CD14-positive monocyte (primary cell): ENCODE data around the gene RGS13. TPM values are rescaled to one million over a fixed set of nuclear protein-coding genes. Genes with fewer than 3 reads are reported as not detected.

ENCODE experiments used
- DNase-seq, 3 donors: peaks; one replicate each; pipeline ENCODE4 v3.0.0-alpha.2; 2011 to 2022
- H2AFZ ChIP-seq: 2 replicates; pipeline ENCODE4 v1.6.0; 2012; ENCODE audit warnings: mild to moderate bottlenecking, low read depth, low read length, inconsistent platforms; ENCODE audit not compliant: insufficient read depth, poor library complexity, severe bottlenecking
- H3K27ac ChIP-seq, 2 donors: 1 replicate in 1 of 2; 2 replicates in 1 of 2; pipeline ENCODE4 v1.5.1; 2012 to 2013; ENCODE audit warnings: low read length in 2 of 2, control low read depth in 1 of 2, inconsistent platforms in 1 of 2, low read depth in 1 of 2, mild to moderate bottlenecking in 1 of 2
- H3K27me3 ChIP-seq, 2 donors: one replicate each; pipeline versions ENCODE4 v1.6.0 to v1.6.1; 2011 to 2013; ENCODE audit warnings: low read length in 2 of 2; ENCODE audit not compliant: control insufficient read depth in 2 of 2, insufficient read depth in 2 of 2
- H3K36me3 ChIP-seq, 2 donors: replicated peaks in 1 of 2; 1 replicate in 1 of 2; 2 replicates in 1 of 2; pipeline versions ENCODE4 v1.5.1 to v1.6.1; 2012 to 2013; ENCODE audit warnings: low read length in 2 of 2, control low read depth in 1 of 2, inconsistent platforms in 1 of 2, mild to moderate bottlenecking in 1 of 2; ENCODE audit not compliant: insufficient read depth in 2 of 2, control insufficient read depth in 1 of 2
- H3K4me1 ChIP-seq, 2 donors: 1 replicate in 1 of 2; 2 replicates in 1 of 2; pipeline versions ENCODE4 v1.5.1 to v1.6.1; 2012 to 2013; ENCODE audit warnings: low read length in 2 of 2, control low read depth in 1 of 2, inconsistent platforms in 1 of 2, mild to moderate bottlenecking in 1 of 2, moderate library complexity in 1 of 2; ENCODE audit not compliant: insufficient read depth in 2 of 2, control insufficient read depth in 1 of 2
- H3K4me2 ChIP-seq: replicated peaks from 2 replicates; pipeline ENCODE3; 2012; ENCODE audit warnings: low read length, moderate library complexity, mild to moderate bottlenecking; ENCODE audit not compliant: poor library complexity, severe bottlenecking; ENCODE audit errors: extremely low read depth
- H3K4me3 ChIP-seq, 3 experiments: fragments of 200-600 bp in 1 of 3; sonication (generic) in 1 of 3; replicated peaks in 1 of 3; 1 replicate in 2 of 3; 2 replicates in 1 of 3; pipeline ENCODE4 v1.5.1; 2011 to 2013; ENCODE audit warnings: low read length in 3 of 3, mild to moderate bottlenecking in 3 of 3, control low read depth in 2 of 3, low read depth in 2 of 3, inconsistent platforms in 1 of 3, moderate library complexity in 1 of 3
- H3K79me2 ChIP-seq: 2 replicates; pipeline ENCODE4 v1.6.0; 2012; ENCODE audit warnings: mild to moderate bottlenecking, control low read depth, inconsistent platforms, low read length, moderate library complexity; ENCODE audit not compliant: insufficient read depth
- H3K9ac ChIP-seq: 2 replicates; pipeline ENCODE4 v1.6.0; 2017; ENCODE audit warnings: low read length, mild to moderate bottlenecking; ENCODE audit not compliant: insufficient read depth, poor library complexity, severe bottlenecking
- H3K9me3 ChIP-seq, 2 donors: replicated peaks in 1 of 2; 1 replicate in 1 of 2; 2 replicates in 1 of 2; pipeline versions ENCODE4 v1.5.1 to v1.6.1; 2012 to 2013; ENCODE audit warnings: low read length in 2 of 2, control low read depth in 1 of 2; ENCODE audit not compliant: control insufficient read depth in 1 of 2, insufficient read depth in 1 of 2
- H4K20me1 ChIP-seq: 2 replicates; pipeline ENCODE4 v1.6.0; 2012; ENCODE audit warnings: mild to moderate bottlenecking, low read length, control low read depth, moderate library complexity; ENCODE audit not compliant: insufficient read depth
- H3K27ac Mint-ChIP-seq, 7 donors: one replicate each; pipeline ENCODE4 v1.8.0; 2020; ENCODE audit warnings: mild to moderate bottlenecking in 7 of 7, mixed read lengths in 7 of 7, moderate library complexity in 6 of 7, inconsistent platforms in 2 of 7
- H3K27me3 Mint-ChIP-seq, 3 donors: one replicate each; pipeline ENCODE4 v1.8.0; 2021 to 2022; ENCODE audit warnings: low read depth in 3 of 3, mild to moderate bottlenecking in 3 of 3, mixed read lengths in 3 of 3, moderate library complexity in 3 of 3, inconsistent platforms in 1 of 3
- H3K36me3 Mint-ChIP-seq, 2 donors: one replicate each; pipeline ENCODE4 v1.8.0; 2020; ENCODE audit warnings: mixed read lengths in 2 of 2, inconsistent platforms in 1 of 2, mild to moderate bottlenecking in 1 of 2
- H3K4me1 Mint-ChIP-seq: one replicate; pipeline ENCODE4 v1.8.0; 2020; ENCODE audit warnings: mild to moderate bottlenecking, mixed read lengths
- H3K4me3 Mint-ChIP-seq, 2 donors: one replicate each; pipeline ENCODE4 v1.8.0; 2020; ENCODE audit warnings: mild to moderate bottlenecking in 2 of 2, mixed read lengths in 2 of 2, moderate library complexity in 1 of 2
- H3K9me3 Mint-ChIP-seq, 7 donors: one replicate each; pipeline ENCODE4 v1.8.0; 2020 to 2022; ENCODE audit warnings: mixed read lengths in 7 of 7, mild to moderate bottlenecking in 6 of 7, moderate library complexity in 6 of 7, inconsistent platforms in 2 of 7
- CTCF ChIP-seq: fragments of 200-600 bp; IDR thresholded peaks from one replicate; pipeline ENCODE4 v1.8.0; 2022; ENCODE audit warnings: antibody characterized with exemption, mild to moderate bottlenecking
- WGBS: methylation state at CpG from one replicate; pipeline ENCODE4 v1.1.5; 2013; ENCODE audit warnings: missing lambda C conversion rate; ENCODE audit not compliant: insufficient coverage; 5-methylcytosine and 5-hydroxymethylcytosine counted together
- intact Hi-C, 2 donors: fragments of 100-400 bp; cut with micrococcal nuclease; formaldehyde crosslinking; loops; one replicate each; pipeline versions ENCODE4 v1.15.0 to v1.15.1; 2023
- polyA plus RNA-seq, 3 donors: library from polyadenylated mRNA; depleted of rRNA in 1 of 3; unstranded in 2 of 3; stranded (reverse) in 1 of 3; fragments of 300-500 nt in 2 of 3; fragments of >200 nt in 1 of 3; fragmentation: Illumina TruSeq in 2 of 3; gene quantifications; 1 replicate in 2 of 3; 2 replicates in 1 of 3; pipeline ENCODE4 v1.2.3, GENCODE V29; 2012 to 2021

RGS13 gene
- polyA plus RNA-seq, 3 donors: not detected

DNA sequence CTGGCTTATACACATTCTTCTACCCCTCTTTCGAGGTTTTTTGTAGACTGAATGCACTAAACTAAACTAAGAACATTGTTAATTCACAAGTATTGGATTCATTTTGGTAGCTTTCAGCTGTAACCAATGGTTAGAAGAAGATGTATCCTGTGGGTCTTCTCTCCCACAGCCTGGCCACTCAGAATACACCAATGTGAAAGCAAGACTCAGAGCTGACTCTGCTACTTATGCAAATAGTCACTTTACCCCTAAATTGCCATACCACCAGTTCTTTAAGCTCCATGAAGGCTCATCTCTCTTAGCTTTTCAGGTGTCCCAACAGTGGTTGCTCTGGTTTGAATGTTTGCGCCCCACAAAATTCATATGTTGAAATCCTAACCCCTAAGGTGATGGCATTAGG, 60.1 kb downstream of the RGS13 start:
- no peaks in the 10 kb centered on the region for H3K36me3 Mint-ChIP-seq
- no peak overlapping the region for H2AFZ ChIP-seq
- no peak for DNase-seq
- H3K27ac ChIP-seq: no peak overlapping the region
- H3K4me2 ChIP-seq: no peak overlapping the region
- peaks cover 7 to 21% (median 10%) of the 10 kb centered on the region in 7 donors for H3K9me3 Mint-ChIP-seq
- peaks cover 2% of the 10 kb centered on the region for H3K4me1 Mint-ChIP-seq
- H3K4me3 ChIP-seq: no peak overlapping the region
- H3K79me2 ChIP-seq: no peaks in the 10 kb centered on the region
- H3K9ac ChIP-seq: no peak overlapping the region
- peaks cover 0 to 13% of the 10 kb centered on the region in 2 donors for H3K9me3 ChIP-seq
- no peak overlapping the region for H3K27ac Mint-ChIP-seq
- no peak for TF ChIP-seq CTCF
- H3K4me1 ChIP-seq: peaks cover 0 to 2% of the 10 kb centered on the region in 2 donors
- intact Hi-C loops: no loop called here
- no CpG with 5 or more reads among the region's 2 CpGs for WGBS
- no peaks in the 10 kb centered on the region for H3K27me3 ChIP-seq
- H3K4me3 Mint-ChIP-seq: no peak overlapping the region
- H3K36me3 ChIP-seq: no peaks in the 10 kb centered on the region
- H4K20me1 ChIP-seq: no peaks in the 10 kb centered on the region
- peaks cover 0 to 1% (median 0%) of the 10 kb centered on the region in 3 donors for H3K27me3 Mint-ChIP-seq

GRCh38 chr1:192697771-192698170, 61.8 kb downstream of the RGS13 start:
- no peak overlapping the region for H3K4me2 ChIP-seq
- H3K79me2 ChIP-seq: no peaks in the 10 kb centered on the region
- Mint-ChIP-seq H3K27me3 (peaks cover 0 to 1% (median 0%) of the 10 kb centered on the region in 3 donors), H3K36me3 (no peaks in the 10 kb centered on the region), H3K4me3 (no peak overlapping the region), H3K4me1 (peaks cover 12% of the 10 kb centered on the region), H3K9me3 (peaks cover 1 to 12% (median 6%) of the 10 kb centered on the region in 7 donors), H3K27ac (peak overlapping the region in 1 of 7 donors; percentile 45)
- H3K4me3 ChIP-seq: no peak overlapping the region
- H4K20me1 ChIP-seq: no peaks in the 10 kb centered on the region
- no peak for DNase-seq
- no peak overlapping the region for H2AFZ ChIP-seq
- H3K9me3 ChIP-seq: peaks cover 0 to 9% of the 10 kb centered on the region in 2 donors
- peaks cover 5 to 6% of the 10 kb centered on the region in 2 donors for H3K4me1 ChIP-seq
- intact Hi-C loops: no loop called here
- no peak overlapping the region for H3K9ac ChIP-seq
- no peaks in the 10 kb centered on the region for H3K27me3 ChIP-seq
- TF ChIP-seq CTCF: no peak
- no peak overlapping the region for H3K27ac ChIP-seq
- WGBS: 71% methylated on average over 1 of the region's 2 CpGs
- no peaks in the 10 kb centered on the region for H3K36me3 ChIP-seq
